Measurements from ENCODE around the gene GPAM.
"Not testable (repeated sequence)": the region's sequence is repeated elsewhere in the genome, so short reads cannot be mapped to it uniquely, and the experiment has no call there.

GPAM gene, protein sequence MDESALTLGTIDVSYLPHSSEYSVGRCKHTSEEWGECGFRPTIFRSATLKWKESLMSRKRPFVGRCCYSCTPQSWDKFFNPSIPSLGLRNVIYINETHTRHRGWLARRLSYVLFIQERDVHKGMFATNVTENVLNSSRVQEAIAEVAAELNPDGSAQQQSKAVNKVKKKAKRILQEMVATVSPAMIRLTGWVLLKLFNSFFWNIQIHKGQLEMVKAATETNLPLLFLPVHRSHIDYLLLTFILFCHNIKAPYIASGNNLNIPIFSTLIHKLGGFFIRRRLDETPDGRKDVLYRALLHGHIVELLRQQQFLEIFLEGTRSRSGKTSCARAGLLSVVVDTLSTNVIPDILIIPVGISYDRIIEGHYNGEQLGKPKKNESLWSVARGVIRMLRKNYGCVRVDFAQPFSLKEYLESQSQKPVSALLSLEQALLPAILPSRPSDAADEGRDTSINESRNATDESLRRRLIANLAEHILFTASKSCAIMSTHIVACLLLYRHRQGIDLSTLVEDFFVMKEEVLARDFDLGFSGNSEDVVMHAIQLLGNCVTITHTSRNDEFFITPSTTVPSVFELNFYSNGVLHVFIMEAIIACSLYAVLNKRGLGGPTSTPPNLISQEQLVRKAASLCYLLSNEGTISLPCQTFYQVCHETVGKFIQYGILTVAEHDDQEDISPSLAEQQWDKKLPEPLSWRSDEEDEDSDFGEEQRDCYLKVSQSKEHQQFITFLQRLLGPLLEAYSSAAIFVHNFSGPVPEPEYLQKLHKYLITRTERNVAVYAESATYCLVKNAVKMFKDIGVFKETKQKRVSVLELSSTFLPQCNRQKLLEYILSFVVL

DNA sequence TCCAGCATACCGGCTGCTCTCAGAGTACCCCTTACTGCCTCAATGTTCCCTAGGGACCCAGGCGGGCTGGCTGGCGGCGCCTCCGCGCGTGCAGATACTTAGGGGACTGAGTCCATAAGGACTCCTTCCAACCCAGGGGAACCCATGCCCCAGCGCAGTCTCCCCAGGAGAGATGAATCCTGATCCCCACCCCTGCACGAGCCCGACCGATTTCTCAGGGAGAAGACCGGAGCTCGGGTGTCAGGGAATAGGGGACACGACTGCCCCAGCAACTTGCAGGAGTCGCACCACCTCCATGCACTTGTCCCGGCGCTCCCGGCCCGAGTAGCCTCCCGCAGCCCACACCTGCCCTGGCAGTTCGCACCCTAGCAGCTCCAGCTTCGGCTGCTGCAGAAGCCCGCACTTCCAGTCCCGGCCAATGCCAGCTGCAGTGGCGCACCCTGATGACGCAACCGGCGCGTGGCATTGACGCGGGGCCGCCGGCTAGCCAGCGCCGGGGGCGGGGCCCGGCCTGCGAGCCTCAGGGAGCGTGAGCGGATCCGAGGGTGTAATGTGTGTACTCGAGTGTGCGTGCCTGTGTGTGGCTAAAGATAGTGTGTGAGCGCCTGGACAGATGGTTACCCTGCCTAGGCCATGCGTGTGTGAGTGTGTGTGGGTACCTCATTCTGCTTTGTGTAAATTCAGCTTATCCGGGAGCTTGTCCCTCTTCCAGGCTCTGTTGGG, at the start of gene GPAM:
Gene GPAM (minus strand): TSS at position 437 of the 723 bp plus-strand sequence. CDS start 1,981 bp downstream, outside the sequence.
- peak; percentile 94 for DNase-seq (ENCODE audit: low spot score)

DNA sequence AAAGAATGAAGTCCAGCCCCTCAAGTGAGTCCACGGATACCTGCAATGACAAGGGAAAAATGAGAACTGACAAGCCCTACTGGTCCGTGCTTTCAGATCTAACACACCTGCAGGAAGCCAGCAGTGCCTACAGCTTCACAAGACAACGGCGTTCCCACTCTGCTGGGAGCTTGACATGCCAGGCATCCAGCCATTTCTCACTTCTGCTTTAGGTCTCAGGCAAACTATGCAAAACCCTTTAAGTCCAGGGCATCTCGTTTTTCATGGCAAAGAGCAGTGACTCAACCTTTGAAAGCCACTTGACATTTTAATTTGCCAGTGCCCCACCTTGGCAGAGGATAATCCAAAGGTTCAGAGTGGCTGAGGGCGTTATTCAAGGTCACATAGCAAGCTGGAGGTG, 49.1 kb upstream of the GPAM start:
- DNase-seq (ENCODE audit: low spot score) = no peak

DNA sequence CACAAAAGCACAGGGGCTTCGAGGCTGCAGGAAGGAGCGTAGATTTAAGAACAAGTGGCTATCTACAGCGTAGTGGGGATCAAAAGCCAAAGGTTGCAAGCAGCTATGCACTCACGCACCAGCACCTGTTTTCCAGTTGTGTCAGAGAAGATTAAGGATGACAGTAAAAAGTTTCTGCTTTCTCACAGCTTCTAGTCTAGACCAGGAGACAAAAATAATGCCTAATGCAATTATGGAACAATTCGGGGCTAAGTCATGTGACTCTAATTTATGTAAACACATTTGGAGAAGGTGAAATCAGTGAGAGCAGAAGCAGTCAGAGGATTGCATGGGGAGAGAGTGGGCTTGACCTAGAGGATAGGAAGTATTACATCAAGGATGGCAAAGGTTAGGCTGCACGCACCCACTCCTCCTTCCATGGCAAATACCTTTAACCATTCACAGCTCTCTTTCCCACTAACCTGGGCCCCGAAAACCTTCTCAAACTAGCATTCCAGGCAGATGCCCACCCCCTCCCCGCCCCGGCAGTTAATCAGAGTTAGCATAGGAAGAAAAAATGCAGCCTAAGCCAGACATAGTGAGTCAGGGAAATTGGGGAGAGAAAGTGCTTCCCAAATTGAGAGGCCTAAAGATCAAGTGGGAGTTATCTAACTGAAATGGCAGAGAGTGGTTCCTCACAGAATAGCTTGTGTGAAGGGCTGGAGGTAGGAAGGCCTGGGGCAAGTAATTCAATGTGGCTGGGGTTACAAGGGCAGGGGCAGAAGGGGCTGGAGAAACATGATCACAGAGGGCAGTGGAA, 48.2 kb upstream of the GPAM start:
- no peak for DNase-seq (ENCODE audit: low spot score)

DNA sequence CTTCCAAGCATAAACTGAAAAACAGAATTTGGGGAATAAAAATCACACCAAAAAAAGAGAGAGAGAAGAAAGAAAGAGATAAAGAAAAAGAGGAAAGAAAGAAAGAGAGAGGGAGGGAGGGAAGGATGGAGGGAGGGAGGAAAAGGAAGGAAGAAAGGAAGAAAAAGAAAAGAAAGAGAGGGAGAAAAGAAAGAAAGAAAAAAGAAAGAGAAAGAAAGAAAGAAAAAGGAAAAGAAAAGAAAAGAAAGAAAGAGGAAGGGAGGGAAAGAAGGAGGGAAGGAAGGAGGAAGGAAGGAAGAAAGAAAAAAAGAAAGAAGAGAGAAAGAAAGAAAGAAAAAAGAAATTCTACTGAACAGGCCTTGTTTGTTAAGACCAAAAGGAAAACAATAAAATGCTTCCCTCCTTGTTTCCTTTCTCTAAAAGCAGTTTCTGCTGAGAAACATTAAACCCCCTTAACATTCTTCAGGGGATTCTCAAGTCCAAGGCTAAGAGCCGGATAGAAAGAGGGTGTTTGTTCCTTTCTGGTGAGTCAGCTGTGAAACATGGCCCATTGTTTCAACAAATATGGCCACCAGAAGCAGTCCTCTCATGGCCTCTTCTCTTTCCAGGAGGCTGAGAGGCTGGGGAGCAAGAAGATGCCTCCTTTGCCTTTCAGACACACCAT, 46.9 kb upstream of the GPAM start:
- no peak for DNase-seq (ENCODE audit: low spot score)

DNA sequence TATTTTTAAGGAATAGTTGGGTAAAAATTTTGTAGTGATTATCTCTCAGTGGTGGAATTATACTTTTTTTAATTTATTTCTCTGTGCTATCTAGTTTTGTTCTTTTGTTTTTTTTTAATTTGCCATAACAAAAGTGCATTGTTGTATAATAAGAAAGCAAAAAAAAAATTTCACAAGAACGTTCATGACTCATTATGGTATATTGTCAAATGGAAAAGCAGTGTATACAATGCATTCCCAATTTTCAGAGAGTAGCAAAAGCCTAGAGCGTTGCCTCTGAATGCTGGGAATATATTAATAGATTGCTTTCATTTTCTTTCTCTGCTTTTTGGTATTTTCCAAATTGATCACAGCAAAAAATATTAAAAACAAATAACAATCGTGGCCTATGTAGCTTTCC, 46.3 kb upstream of the GPAM start:
- no peak for DNase-seq (ENCODE audit: low spot score)

- no peak for DNase-seq (ENCODE audit: low spot score)
Measured at GRCh38 chr10:112229096-112229495, 45.5 kb upstream of the GPAM start.

GRCh38 chr10:112228366-112229088, 45.0 kb upstream of the GPAM start:
- not testable (repeated sequence) for DNase-seq (ENCODE audit: low spot score)

GRCh38 chr10:112227331-112227987, 43.9 kb upstream of the GPAM start:
- DNase-seq (ENCODE audit: low spot score) = no peak

DNA sequence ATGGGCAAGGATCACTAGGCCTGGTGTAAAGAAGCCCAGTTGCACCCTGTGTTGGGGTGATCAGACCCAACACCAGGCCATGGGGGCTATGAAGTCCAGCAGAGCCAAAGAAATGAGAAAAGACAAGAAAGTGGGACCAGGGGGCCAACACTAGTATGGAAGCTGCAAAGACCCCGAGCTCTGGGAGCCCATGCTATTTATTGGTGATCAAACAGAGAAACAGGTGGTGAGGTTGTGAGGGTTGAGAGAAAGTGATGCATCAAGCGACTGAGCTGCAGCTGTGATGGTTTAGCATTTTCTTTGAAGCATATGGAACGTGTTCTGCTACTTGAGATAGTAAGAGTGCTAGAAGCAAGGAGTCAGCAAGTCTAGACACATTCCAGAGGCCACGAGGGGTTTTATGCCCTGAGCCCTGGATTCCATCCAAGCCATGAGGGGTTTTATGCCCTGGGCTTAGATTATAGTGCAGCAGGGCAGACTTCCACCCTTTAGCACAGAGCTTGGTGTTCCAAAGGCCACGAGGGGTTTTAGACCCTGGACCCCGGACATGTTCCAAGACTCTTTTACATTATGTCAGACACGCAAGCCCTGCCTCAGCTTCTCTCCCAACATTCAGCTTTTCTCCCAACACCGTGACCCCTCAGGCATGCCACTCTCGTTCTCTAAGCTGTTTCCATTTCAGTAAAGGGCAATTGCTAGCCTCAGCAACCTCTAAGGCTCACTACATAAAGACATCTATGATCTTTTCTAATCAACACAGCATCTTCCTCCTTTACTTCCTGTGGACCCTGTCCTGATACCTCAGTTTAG, 43.1 kb upstream of the GPAM start:
- no peak for DNase-seq (ENCODE audit: low spot score)

GRCh38 chr10:112225771-112226438, 42.3 kb upstream of the GPAM start:
- no peak for DNase-seq (ENCODE audit: low spot score)

- no peak for DNase-seq (ENCODE audit: low spot score)
Measured at GRCh38 chr10:112224933-112225529, 41.5 kb upstream of the GPAM start.

- DNase-seq (ENCODE audit: low spot score) = no peak
Measured at GRCh38 chr10:112223725-112224124, 40.2 kb upstream of the GPAM start.

- DNase-seq (ENCODE audit: low spot score) = no peak
Measured at GRCh38 chr10:112222799-112223198, 39.2 kb upstream of the GPAM start.

GRCh38 chr10:112221545-112221944, 38.0 kb upstream of the GPAM start:
- DNase-seq (ENCODE audit: low spot score) = no peak

GRCh38 chr10:112218960-112219359, 35.4 kb upstream of the GPAM start:
- no peak for DNase-seq (ENCODE audit: low spot score)

GRCh38 chr10:112218036-112218390, 34.4 kb upstream of the GPAM start:
- no peak for DNase-seq (ENCODE audit: low spot score)

DNA sequence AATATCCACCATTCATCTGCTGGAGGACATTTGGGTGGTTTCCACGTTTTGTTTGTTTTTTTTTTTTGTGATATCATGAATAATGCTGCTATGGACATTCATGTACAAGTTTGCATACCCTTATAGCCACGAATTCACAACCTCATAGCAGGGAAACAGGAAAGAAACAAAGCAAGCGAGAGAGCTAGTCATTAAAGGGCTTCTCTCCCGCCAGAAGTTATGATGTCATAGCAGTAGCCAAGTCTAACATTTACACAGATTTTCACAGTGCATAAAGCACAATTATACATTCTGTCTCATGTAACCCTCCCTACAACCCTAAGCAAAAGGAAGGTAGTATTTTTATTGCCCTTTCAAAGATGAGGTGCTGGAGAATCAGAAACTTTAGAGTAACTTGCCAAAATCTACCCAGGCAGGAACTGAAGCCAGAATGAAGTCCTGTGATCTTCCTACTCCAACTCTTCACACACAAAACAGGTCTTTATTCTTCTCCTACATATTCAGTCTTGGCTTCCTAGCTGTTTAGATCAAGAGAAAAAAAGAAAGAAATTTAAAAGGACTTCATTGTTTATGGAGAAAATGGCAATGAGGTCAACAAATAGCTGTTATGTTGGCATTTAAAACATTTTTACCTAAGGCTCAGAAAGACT, 33.9 kb upstream of the GPAM start:
- no peak for DNase-seq (ENCODE audit: low spot score)

DNA sequence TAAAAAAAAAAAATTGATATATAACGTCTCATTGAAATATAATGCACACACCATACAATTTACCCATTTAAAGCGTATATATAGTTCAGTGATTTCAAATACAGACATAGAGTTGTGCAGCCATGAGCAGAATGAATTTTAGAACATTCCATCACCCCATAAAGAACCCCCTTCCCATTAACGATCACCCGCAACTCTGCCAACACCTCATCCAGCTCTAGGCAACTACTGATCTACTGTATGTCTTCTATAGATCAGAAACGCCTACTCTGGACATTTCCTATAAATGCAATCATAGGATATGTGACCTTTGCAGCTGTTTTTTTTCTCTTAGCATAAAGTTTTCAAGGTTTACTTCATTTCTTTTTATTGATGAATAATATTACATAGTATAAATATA, 33.4 kb upstream of the GPAM start:
- DNase-seq (ENCODE audit: low spot score) = no peak

All from NAMALWA (cell line).